NK-92 (cell line): ENCODE results near the gene ERC1.
"Not testable (repeated sequence)": the region's sequence is repeated elsewhere in the genome, so short reads cannot be mapped to it uniquely, and the experiment has no call there.

ENCODE experiments used
- DNase-seq: peaks from one replicate; lab custom pipeline; 2025; ENCODE audit not compliant: unreplicated experiment; lab: John Stamatoyannopoulos, UW

The ERC1 gene

GRCh38 chr12:1216560-1216959, 225.5 kb downstream of the ERC1 start:
- DNase-seq = no peak

GRCh38 chr12:1217191-1217949, 226.3 kb downstream of the ERC1 start:
- no peak for DNase-seq

- no peak for DNase-seq
Measured at GRCh38 chr12:1218369-1218768, 227.3 kb downstream of the ERC1 start.

GRCh38 chr12:1220127-1221092, 229.4 kb downstream of the ERC1 start:
- no peak for DNase-seq

- no peak for DNase-seq
Measured at GRCh38 chr12:1222858-1223639, 232.0 kb downstream of the ERC1 start.

- no peak for DNase-seq
Measured at GRCh38 chr12:1226951-1227350, 235.9 kb downstream of the ERC1 start.

GRCh38 chr12:1234073-1234472, 243.1 kb downstream of the ERC1 start:
- no peak for DNase-seq

- DNase-seq = no peak
Measured at GRCh38 chr12:1246637-1247036, 255.6 kb downstream of the ERC1 start.

- DNase-seq = no peak
Measured at GRCh38 chr12:1250641-1251040, 259.6 kb downstream of the ERC1 start.

- DNase-seq = no peak
Measured at GRCh38 chr12:1252758-1253157, 261.7 kb downstream of the ERC1 start.

- DNase-seq = not testable (repeated sequence)
Measured at GRCh38 chr12:1255125-1255524, 264.1 kb downstream of the ERC1 start.

- not testable (repeated sequence) for DNase-seq
Measured at GRCh38 chr12:1255854-1256253, 264.8 kb downstream of the ERC1 start.

- no peak for DNase-seq
Measured at GRCh38 chr12:1256285-1256684, 265.3 kb downstream of the ERC1 start.

- no peak for DNase-seq
Measured at GRCh38 chr12:1256991-1257390, 266.0 kb downstream of the ERC1 start.

- no peak for DNase-seq
Measured at GRCh38 chr12:1262011-1262410, 271.0 kb downstream of the ERC1 start.

GRCh38 chr12:1267243-1267642, 276.2 kb downstream of the ERC1 start:
- DNase-seq = no peak

- no peak for DNase-seq
Measured at GRCh38 chr12:1272142-1272541, 281.1 kb downstream of the ERC1 start.

GRCh38 chr12:1273051-1273450, 282.0 kb downstream of the ERC1 start:
- DNase-seq = no peak

- DNase-seq = no peak
Measured at GRCh38 chr12:1277905-1278304, 286.9 kb downstream of the ERC1 start.

- no peak for DNase-seq
Measured at GRCh38 chr12:1279050-1279449, 288.0 kb downstream of the ERC1 start.

- DNase-seq = no peak
Measured at GRCh38 chr12:1280059-1280458, 289.0 kb downstream of the ERC1 start.
